GM19455 (cell line): ENCODE results near the gene PTPA.
"Not testable (repeated sequence)": the region's sequence is repeated elsewhere in the genome, so short reads cannot be mapped to it uniquely, and the experiment has no call there.

ENCODE experiments used
- ATAC-seq: cut with Tn5 transposase; IDR thresholded peaks from one replicate; pipeline ENCODE4 v1.9.1; 2021; ENCODE audit not compliant: unreplicated experiment

PTPA gene

DNA sequence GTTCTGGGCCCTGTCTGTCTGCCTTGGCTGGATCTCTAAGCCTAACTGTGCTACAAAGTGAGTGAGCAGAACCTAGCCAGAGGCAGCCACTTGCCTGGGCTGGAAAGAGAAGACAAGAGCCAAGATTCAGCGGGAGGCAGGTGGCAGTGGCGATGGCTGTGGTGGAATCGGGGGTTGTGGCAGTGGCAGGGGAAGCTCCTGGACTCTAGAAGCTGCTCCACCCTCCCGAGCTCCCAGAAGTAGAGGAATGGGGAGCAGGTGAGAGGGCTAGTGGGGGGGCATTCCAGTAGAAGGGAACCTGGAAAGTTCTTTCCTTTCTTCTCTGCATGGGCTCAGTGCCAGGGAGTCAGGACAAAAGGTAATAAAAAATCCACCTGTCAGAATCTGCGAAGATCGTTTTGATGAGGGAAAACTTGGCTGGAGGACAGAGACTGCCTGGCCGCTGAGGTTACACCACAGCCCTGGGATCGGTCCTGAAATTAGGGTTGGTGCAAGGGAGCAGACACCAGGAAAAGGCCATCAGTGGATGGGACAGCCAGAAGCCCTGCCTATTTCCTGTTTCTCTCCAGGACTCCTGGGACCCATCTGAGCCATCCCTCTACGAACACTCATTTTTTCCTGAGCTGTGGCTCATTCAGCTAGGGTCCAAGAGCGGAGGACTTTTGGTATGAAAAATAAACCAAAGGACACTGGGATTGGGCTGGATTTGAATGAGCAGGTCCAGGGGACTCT is 2.2 kb upstream of the PTPA start:
- no peak for ATAC-seq

DNA sequence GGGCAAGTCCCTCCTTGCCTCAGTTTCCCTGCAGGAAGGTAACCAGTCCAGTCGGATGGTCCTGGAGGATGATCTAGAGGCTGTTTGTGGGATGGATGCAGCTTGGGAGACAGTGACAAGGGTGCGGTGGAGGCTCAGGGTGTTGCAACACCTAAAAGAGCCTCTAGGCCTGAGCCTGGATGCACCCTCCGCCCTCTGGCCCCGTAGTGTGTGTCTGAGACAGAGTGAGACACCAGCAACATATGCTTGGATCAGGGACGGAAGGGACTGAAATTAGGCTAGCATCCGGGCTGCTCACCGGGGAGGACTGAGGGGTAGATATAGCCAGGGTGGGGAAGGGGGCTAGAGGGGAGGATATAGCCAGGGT is 1.7 kb upstream of the PTPA start:
- no peak for ATAC-seq

DNA sequence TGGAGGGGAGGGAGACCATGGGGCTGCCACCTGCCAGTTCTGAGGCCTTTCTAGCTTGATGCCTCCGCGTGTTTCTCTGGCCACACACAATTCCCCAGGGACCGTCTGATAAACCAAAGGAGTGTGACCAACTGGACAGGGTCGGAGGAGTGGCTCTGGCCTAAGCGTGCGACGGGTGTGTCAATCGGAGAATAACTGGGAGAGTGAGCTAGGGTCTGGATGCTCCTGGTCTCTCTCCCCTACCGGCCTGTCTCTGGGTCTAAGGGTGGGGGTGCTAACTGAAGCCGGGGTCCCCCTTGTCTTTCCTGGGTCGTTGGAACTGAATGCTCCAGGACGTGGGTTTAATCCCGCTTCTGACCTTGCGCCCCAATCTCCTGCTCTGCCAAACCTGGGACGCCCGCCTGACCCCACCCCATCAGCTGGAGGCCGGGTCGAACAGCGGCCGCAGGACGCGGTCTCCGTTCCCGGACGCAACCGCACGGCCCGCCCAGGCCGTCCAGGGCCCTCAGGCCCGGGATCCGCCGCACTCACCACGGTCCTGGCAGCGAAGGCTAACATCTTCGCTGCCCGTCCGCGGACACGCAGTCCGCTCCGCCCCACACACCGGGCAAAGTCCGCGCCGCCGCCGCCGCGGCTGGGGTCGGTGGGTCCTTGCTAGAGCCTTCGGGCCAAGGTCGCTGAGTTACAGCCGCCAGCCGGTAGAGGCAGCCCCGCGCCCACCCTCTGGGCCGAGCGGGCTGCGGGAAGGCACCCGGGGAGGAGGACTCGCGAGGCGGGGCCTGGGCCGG is 1.1 kb upstream of the PTPA start:
- peak; percentile 8 for ATAC-seq

DNA sequence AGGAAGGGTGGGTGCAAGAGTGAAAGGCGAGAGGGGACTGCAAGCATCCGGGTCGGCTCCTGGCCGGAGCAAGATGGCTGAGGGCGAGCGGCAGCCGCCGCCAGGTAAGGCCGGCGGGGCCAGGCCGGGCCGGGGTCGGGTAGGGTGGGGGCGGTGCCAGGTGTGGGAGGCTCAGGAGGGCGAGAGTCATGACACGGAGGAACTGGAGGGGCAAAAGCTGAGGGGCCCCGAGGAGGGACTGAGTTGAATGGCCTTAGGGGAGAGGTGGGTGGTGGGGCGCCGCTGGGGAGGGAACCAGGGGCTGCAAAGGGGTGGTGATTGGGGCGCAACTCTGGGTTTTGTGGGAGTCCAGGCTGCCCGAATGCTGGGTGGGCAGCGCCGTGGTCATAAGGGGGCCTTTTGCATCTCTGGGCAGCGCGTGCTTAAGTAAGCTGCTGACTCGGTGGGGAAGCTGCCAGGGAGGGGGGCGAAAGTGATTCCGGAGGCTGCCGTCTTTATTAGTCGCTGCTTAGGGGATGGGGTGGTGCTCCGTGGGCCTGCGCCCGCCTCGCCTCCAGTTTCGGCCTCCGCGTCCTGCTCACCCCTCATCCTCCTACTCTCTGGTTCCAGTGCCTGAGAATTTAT is 425 bp downstream of the PTPA start:
- no peak for ATAC-seq

GRCh38 chr9:129112526-129112925 is 1.3 kb downstream of the PTPA start:
- not testable (repeated sequence) for ATAC-seq

GRCh38 chr9:129113645-129114304 is 2.6 kb downstream of the PTPA start:
- ATAC-seq = no peak

DNA sequence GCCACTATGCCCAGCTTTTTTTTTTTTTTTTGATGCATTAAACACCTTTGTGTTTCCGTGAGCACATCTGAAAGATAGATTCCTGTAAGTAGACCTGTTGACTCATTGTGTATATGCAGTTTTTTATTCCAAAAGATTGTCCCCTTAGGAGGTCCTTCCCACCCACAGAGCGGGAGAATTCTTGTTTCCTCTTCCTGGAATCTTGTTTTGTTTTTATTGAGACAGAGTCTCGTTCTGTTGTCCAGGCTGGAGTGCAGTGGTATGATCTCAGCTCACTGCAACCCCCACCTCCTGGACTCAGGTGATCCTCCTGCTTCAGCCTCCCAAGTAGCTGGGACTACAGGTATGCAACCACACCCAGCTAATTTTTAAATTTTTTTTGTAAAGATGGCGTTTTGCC is 7.6 kb downstream of the PTPA start:
- ATAC-seq = no peak

GRCh38 chr9:129121483-129121882 is 10.3 kb downstream of the PTPA start:
- no peak for ATAC-seq

GRCh38 chr9:129122133-129122532 is 10.9 kb downstream of the PTPA start:
- no peak for ATAC-seq

DNA sequence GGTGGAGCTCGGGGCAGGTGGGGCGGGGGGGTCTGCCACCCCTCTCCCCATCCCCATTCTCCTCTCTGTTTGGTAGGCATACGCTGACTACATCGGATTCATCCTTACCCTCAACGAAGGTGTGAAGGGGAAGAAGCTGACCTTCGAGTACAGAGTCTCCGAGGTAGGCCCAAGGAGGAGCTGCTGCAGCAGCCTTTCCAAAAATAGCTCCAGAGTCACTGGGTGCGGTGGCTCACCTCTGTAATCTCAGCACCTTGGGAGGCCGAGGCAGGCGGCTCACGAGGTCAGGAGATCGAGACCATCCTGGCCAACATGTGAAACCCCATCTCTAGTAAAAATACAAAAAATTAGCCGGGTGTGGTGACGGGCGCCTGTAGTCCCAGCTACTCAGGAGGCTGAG is 11.8 kb downstream of the PTPA start:
- not testable (repeated sequence) for ATAC-seq

- no peak for ATAC-seq
These were observed 13.4 kb downstream of the PTPA start for GRCh38 chr9:129124506-129125069.

DNA sequence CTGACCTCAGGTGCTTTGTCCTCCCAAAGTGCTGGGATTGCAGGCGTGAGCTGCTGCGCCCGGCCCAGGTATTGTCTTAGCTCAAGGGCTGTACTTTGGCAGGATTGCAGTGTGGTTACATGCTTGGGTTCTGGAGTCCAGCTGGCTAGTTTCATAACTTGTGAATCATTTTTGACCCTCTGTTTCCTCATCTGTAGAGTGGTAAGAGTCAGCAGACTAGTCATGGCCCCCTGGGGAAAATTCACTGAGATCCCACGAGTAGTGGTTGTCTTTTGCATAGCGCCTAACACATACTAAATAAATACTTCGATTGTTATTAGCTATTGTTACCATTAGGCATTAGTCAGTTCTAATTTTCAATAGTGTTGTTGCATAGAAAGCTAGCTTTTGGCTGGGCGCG is 14.3 kb downstream of the PTPA start:
- no peak for ATAC-seq

DNA sequence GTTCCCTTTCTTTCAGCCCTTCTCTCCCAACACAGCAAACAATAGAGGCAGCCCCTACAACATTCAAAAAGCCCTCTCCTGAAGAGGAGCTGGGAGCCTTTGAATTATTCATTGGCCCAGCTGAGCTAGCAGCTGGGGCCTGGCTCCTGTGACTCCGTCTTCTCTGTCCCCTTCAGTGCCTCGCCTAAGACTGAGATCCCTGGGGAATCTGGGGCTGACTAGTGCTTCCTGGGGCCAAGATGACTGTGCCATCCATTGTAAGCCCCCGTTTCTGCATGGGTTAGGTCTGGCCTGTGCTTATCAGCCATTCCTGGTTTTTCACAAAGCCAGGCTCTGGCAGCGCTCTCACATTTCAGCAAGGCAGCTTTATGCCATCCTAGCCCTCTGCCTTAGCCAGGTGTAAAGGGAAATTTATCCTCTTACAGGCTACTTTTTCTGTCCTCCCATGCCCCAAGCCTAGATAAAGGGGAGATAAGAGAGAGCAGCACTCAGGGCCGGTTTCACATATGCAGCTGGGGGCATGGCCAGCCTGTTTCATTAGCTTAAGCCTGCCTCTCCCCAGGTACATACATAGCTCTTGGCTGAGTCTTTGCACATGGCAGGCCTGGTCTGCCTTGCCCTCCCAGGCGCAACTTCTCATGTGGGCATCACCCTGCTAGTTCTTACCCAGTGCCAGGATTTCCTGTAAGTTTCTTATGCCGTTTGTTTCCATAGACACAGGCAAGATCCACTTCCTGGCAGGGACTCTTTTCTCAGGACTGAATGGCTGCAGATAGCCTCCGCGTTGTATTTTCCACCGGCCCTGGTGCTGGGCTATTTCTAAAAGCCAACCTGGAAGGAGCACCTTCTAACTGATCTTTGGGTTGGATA is 15.8 kb downstream of the PTPA start:
- ATAC-seq = no peak

GRCh38 chr9:129128689-129129088 is 17.5 kb downstream of the PTPA start:
- ATAC-seq = no peak

DNA sequence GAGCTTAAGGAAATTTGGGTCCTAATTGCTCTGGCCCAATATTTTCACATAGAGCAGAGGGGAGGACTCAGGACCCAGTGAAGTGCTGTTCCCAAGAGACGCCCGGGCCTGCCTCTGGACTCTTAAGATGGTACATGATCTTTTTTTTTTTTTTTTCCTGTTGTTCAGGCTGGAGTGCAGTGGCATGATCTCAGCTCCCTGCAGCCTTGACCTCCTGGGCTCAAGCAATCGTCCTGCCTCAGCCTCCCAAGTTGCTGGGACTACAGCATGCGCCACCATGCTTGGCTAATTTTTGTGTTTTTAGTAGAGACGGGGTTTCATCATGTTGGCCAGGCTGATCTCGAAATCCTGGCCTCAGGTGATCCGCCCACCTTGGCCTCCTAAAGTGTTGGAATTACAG is 19.1 kb downstream of the PTPA start:
- ATAC-seq = not testable (repeated sequence)

GRCh38 chr9:129130791-129131190 is 19.6 kb downstream of the PTPA start:
- ATAC-seq = no peak

DNA sequence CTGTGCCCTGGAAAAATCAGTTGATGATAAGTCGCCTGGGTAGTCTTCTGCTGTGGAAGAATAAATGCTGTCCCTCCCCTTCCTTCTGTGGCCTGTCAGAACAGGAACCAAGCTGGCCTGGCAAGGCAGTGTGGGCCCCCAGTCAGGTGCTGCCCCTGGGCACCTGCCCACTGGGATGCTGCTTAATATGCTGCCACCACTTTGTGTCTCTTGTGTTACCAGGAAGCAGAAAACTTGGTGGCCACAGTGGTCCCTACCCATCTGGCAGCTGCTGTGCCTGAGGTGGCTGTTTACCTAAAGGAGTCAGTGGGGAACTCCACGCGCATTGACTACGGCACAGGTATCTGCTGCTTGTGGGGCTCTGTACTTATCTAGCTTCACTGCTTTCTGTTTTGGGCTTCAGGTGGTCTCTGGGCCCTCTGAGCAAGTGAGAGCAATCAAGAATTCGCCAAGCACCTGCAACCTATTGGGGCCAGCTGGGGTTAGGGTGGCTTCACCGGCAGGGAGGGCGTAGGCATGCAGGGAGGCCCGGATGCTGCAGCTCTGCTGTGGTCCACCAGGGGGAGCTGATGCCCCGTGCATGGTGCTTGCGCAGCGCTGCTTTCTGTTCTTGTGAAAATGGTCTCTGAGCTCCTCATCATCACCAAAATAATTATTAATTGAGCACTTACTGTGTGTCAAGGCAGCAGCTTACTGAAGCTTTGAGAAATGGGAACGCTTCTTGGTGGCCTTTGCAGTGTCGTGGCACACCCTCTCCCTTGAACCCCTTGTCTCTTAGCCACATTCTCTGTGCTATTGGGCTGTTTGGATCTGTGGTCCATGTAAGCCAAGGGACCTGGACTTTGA is 20.3 kb downstream of the PTPA start:
- no peak for ATAC-seq

DNA sequence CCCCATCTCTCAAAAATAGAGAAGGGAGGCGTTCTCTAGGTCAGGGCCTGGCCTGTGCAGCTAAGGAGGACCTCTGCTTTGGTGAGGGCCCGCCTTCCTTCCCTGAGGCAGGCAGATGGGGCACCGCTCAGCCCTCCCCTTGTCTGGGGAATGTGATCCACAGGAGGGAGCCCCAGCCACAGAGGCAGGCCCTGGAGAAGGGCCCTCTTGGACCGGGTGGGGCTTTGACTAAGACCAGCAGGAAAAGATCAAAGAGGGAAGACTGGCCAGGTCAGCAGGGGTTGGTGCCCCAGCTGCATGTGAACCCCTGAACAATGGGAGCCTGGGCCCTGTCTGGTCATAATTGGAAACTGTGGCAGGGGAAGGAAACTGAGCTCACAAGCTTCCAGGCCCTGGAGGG is 21.9 kb downstream of the PTPA start:
- no peak for ATAC-seq

GRCh38 chr9:129135476-129135875 is 24.3 kb downstream of the PTPA start:
- no peak for ATAC-seq
